IPS-NIHi11 (cell line): Measurements from ENCODE around the gene DDX27.
A peak's percentile ranks its signal among the peaks of the same experiment; 100 is the strongest.

ENCODE experiments used
- DNase-seq: peaks from one replicate; pipeline ENCODE4 v3.0.0; 2012; ENCODE audit warnings: mixed read lengths, low spot score

The DDX27 gene

GRCh38 chr20:49278818-49279676 is 59.8 kb downstream of the DDX27 start:
- no peak for DNase-seq

GRCh38 chr20:49279677-49280462 is 60.7 kb downstream of the DDX27 start:
- no peak for DNase-seq

- no peak for DNase-seq
These were observed 61.3 kb downstream of the DDX27 start for GRCh38 chr20:49280463-49281058.

GRCh38 chr20:49281059-49281912 is 62.1 kb downstream of the DDX27 start:
- DNase-seq = peak; percentile 28

DNA sequence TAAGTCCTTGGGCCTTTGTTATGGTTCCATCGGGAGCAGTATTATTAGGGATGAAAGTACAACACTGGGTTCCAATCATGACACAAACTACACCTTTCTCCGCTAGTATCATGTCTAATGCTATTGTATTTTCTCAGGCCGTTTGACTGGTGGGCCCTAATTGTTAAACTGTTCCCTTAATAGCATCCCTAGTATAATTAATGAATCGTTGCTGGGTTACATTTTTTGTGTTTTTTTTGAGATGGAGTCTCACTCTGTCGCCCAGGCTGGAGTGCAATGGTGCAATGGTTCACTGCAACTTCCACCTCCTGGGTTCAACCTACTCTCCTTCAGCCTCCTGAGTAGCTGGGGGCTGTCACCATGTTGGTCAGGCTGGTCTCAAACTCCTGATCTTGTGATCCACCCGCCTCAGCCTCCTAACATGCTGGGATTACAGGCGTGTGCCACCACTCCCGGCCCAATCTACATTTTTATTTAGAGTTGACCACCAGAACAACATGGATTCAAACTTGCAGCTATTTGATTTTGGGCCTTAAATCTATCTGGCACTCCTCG is 62.8 kb downstream of the DDX27 start:
- DNase-seq = no peak

DNA sequence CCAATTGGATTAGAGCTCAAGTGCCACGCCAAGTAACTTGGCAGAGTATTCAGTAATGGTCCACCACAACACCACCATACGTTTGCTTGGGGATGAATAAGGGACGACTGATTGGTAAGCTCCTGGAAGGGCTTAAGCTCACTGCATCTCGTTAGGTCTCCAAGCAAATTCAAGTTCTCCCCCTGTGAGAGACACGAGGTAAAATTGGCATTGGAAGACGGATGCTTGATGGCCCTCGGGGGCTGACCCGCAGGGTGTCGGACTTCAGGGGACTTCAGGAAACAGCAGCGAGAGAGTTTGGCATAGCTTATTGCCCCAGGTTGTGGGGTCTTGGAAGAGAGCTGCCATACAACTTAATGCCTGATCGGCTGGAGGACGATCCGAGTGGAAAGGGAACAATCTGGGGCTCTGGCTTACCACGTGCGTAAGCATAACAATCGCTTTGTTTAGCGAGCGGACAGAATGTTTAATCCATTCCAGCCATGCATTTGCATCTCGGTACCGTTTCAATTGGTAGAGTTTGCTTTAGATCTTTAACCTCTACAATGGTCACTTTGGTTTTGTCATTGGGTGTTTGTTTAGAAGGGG is 63.5 kb downstream of the DDX27 start:
- no peak for DNase-seq

- DNase-seq = no peak
These were observed 64.0 kb downstream of the DDX27 start for GRCh38 chr20:49283176-49283702.

DNA sequence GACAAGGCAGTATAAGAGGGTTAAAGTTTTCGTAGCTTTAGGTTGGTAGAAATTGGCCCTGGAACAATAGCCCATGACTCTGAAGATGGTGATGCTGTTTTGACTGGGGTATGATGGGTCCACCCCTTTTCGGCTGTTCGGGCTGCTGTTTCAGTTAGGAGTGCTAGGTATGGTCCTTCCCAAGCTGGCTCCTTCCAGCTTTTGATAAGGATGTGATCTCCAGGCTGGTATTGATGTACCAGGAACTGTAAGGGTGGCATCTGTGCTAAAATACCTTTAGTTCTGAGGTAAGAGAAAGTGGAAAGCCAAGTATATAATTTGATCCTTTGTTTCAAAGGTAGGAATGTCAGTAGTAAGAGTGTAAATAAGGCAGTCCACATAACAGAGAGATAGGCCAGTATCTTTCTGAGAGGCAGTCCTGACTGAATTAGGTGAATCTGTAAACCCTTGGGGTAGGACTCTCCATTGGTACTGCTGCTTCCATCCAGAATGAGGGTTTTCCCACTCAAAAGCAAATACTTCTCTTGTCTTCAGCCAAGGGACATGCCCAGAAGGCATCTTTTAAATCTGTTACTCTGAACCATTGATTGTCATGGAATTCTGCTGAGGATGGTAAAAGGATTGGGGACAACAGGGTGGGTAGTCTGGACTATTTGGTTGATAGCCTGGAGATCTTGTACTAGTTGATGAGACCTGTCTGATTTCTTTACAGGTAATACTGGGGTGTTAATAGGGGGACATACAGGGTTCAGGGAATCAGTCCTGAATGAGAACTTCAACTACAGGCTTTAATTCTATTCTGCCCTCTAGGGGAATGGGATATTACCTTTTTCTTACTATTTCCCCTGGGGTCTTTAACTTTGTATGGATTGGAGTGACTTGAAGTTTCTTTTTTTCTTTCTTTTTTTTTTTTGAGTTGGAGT is 64.7 kb downstream of the DDX27 start:
- no peak for DNase-seq

DNA sequence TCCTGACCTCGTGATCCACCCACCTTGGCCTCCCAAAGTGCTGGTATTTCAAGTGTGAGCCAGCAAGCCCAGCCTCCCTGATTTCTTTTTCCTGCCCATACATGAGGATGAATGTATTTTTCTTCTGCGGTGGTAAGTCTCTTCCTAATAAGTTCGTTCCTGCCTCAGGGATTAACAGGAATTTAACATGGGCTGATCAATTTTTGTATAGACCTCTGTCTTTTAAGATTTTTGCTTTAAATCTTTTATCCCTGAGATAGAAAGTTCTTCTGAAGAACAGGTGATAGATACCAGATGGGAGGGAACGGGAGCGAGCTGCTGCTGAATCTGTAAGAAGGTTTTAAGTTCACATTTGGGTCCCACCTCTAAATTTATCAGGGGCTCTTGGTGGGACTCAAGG is 65.6 kb downstream of the DDX27 start:
- DNase-seq = no peak

GRCh38 chr20:49285233-49285668 is 66.0 kb downstream of the DDX27 start:
- DNase-seq = no peak

DNA sequence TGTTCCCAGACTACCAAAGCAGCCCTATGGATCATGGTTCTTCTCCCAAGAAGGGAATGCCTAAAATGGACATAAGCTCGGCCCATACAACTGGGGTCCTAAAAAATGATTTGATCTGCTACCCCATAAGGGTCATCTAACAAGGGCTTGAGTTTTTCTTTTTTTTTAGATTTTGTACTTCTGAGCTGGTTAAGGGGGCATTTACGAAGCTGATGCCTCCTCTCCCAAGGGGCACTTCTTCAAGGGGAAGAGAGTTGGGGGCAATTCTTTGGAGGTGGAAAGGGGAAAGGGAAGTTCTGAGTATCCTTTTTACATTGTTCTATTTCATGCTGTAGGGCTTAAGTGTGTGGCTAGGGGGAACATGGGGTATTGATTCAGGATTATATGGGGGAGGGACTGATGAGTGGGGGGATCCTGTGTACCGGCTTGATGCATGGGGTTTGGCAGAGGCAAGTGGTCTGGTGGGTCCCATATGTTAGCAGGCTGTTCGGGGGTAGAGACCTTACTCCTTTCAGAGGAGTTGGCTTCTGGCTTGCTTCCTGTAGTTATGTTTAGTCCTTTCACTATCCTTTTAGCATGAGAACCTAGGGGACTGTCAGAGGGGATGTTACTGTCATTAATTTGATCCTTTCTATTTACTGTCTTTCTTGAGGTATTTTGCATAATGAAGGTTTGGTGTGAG is 66.7 kb downstream of the DDX27 start:
- no peak for DNase-seq

DNA sequence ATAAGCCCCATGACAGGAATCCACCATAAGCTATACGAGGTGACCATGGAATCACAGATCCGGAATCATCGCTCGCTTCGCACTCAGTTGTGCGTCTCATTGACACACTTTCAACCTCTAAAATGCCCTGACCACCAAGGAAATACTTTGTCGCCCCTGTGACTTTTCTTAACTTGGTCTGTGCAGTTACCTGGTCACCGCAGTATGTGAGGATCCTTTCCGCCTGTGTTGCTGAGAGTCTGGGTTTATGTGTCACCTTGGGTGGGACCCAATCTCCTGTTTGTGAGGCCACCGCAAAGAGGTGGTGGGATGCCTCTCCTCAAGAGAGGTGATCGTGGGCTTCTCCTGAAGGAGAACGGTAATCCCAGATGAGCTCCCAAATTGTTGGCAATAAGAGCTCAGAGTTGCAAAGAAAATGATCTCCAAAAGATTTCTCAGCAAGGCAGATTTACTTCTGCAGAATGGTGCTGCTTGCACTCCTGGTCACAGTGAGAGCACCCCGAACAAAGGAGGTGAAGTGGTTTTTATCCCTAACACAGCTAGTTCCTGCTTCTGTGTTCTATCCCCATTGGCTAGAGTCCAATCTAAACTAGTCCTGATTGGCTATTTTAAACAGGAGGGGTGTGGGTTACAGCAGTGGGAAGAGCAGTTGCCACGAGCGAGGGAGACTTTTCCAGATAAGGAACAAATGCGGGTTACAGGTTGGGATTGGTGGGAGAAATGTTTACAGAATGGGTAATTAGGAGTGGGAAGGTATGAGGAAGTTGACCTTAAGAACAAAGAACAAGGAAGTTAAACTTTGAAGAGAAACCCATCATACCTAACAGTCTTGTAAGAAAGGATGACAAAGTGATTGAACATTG is 67.7 kb downstream of the DDX27 start:
- DNase-seq = no peak

DNA sequence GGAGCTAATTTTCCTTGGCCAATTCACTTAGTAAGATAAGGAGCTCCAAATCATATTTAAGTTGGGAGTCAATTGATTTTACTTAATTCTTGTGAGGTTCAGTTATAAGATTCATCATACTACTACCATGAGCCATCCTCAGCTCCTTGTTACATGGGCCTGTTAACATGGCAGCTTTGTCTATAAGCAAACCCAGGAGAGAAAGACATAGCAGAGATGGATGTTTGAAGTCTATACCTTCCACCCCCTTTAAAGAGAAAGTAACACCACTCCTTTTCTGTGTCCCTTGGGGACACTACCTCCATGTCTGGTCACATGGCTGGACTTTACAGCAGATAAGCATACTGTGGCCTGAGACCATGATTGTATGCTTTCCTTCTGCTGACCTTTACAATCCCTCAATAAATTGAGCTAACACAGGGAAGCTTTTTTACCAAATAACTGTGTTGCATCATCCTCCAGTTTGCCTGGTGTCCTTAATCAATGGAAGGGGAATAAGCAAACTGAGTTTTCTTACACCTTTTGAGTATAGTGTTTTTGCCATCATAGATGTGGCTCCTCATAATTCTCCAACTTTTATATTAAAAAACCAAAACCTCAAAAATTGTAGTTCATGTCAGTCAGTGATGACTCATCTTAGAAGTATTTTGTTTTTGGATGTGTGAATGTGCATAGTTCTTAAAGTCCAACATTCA is 68.5 kb downstream of the DDX27 start:
- DNase-seq = no peak

DNA sequence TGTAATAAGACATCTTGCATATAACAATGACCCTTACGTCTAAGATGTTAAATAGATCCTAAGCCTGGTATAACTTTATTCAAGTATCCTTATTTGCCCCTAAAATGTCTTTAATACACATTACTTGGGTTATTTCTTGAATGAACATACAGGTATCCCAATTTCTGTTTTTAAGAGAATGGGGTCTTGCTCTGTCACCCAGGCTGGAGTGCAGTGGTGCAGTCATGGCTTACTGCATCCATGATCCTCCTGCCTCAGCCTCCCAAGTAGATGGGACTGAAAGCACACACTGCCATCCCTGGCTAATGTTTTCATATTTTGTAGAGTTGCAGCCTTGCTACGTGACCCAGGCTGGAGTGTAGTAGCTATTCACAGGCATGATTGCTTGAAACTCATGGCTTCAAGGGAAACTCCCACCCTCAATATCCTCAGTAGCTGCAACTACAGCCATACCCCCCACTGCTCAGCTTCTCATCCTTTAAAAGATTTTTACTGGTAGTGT is 69.1 kb downstream of the DDX27 start:
- DNase-seq = no peak

GRCh38 chr20:49288784-49289696 is 69.8 kb downstream of the DDX27 start:
- no peak for DNase-seq

DNA sequence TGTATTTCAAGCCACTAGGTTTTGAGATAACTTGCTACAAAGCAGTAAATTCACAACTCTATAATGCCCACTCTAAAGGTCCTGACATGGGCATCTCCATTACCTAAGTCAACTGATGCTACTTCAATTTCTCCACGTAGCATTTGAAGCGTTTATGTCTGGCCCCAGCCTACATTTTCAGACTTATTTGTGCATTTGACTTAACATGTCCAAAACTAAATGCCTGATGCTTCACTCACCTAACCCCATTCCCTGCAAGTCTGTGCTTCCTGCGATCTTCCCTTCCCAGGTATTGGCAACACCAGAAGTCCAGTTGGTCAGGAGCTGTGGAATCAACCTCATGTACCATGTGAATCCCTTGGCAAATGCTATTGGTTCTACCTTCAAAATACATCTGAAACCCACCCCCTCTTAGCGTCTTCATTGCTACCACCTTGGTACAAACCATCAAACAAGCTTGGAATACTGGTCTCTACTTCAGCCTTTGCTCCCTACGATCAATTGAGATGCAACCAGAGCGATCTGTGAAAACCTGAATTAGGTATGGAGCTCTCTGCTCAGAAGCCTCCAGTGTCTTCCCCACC is 71.5 kb downstream of the DDX27 start:
- no peak for DNase-seq
